Fibroblast of mammary gland (primary cell): ENCODE data around the gene CALML3.

Experiments used
- DNase-seq: peaks from one replicate; pipeline ENCODE4 v3.0.0-alpha.2; 2010; ENCODE audit warnings: low read depth
- H3K4me3 ChIP-seq: 2 replicates; pipeline ENCODE4 v1.5.1; 2011; ENCODE audit warnings: low read depth, mild to moderate bottlenecking, low read length, moderate library complexity; ENCODE audit not compliant: control insufficient read depth
- TF ChIP-seq, protein P1 (sequence below): conservative IDR thresholded peaks from 2 replicates; pipeline ENCODE4 v1.5.1; 2011; ENCODE audit warnings: low read depth, low read length, inconsistent platforms; ENCODE audit not compliant: control insufficient read depth, insufficient read depth

CALML3 gene

DNA sequence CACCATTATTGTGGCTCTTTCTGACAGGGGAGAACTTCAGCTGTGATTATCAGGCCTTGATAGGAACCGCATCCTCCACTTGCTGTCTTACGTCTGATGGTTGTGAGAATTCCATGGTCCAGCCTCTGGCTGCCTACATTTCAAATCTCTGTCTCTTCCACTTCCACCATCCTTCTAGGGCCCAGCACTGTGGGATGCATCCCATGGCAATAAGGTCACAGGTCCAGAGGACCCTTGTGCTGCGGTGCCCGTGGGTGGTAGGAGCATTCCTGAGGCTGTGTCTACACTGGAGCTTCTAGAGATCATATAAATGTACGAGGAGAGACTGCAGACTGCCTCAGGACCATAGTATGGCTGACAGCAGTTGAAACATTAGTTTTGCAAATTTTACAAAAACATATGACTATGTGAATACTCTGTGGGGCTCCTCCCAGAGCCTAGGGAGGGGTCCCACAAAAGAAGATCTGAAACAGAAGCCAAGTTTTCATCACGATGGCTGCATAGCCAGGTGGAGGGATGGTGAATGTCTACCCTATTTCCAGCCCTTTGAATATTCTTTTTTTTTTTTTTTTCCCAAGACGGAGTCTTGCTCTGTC lies 11.8 kb downstream of the CALML3 start:
- TF ChIP-seq, protein P1, sequence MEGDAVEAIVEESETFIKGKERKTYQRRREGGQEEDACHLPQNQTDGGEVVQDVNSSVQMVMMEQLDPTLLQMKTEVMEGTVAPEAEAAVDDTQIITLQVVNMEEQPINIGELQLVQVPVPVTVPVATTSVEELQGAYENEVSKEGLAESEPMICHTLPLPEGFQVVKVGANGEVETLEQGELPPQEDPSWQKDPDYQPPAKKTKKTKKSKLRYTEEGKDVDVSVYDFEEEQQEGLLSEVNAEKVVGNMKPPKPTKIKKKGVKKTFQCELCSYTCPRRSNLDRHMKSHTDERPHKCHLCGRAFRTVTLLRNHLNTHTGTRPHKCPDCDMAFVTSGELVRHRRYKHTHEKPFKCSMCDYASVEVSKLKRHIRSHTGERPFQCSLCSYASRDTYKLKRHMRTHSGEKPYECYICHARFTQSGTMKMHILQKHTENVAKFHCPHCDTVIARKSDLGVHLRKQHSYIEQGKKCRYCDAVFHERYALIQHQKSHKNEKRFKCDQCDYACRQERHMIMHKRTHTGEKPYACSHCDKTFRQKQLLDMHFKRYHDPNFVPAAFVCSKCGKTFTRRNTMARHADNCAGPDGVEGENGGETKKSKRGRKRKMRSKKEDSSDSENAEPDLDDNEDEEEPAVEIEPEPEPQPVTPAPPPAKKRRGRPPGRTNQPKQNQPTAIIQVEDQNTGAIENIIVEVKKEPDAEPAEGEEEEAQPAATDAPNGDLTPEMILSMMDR, result no peak
- no peak for DNase-seq
- no peak overlapping the region for H3K4me3 ChIP-seq

DNA sequence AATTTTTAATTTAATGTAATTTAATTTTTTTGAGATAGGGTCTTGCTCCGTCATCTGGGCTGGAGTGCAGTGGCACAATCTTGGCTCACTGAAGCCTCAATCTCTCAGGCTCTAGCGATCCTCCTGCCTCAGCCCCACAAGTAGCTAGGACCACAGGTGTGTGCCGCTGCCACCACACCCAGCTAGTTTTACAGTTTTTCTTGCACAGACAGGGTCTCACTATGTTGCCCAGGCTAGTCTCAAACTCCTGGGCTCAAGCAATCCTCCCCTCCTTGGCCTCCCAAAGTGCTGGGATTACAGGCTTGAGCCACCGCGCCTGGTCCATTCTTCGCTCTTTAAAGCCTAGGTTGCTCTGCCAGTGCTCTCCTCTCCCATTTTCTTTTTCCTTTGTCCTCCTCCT lies 12.9 kb downstream of the CALML3 start:
- TF ChIP-seq, protein P1, result no peak
- H3K4me3 ChIP-seq, result no peak overlapping the region
- DNase-seq, result no peak

DNA sequence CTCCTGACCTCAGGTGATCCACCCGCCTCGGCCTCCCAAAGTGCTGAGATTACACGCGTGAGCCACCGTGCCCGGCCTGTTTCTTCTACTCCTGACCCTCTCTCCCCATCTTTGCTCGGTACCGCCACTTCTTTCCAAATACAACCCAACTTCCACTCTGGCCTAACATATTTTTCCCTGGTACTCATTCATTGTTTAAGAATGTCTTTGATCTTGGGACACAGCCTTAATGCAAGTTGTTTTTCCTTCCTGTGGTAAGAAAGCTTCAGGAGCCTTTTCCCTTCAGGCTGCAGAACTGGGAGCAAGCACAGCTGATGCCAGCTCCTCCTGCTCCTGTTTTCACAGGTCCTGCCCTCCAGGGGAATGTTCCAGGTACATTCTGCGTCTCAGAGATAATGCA lies 13.7 kb downstream of the CALML3 start:
- TF ChIP-seq, protein P1, result no peak
- no peak for DNase-seq

DNA sequence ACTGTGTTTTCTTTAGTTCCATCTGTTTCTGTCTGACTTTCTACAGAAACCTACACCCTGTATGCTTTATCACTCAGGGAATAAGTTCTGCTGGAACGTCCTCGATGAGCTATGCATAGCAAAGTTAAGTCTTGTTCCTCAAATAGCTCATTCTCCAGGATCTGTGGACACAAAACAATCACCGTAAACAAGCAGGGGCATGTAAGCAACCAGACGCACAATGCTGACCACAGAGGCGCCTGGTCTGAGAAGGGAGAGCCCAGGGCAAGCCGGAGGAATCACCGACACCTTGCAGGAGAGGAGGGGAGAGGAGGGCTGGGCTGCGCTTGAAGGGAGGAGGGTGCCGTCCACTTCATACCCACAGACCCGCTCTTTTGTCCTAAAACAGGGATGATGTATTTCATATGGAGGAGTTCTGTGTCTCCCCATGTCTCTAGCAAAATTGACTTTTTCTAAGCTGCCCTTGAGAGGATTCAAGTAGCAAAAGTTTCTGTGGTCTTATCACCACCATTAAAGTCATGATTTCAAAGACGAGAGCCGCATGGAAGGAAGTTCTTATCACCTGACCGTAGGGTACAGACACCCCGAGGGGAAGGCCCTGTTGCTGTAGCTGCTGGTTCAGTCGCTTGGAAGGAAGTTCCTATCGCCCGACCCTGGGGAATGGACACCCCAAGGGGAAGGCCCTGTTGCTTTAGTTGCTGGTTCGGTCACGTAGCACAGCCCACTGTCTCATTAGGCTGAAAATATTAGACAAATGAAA lies 14.3 kb downstream of the CALML3 start:
- TF ChIP-seq, protein P1, result no peak
- no peak for DNase-seq
- H3K4me3 ChIP-seq, result no peak overlapping the region

More for the DNA sequence above, 13.7 kb downstream of the CALML3 start:
- H3K4me3 ChIP-seq, result no peak overlapping the region

DNA sequence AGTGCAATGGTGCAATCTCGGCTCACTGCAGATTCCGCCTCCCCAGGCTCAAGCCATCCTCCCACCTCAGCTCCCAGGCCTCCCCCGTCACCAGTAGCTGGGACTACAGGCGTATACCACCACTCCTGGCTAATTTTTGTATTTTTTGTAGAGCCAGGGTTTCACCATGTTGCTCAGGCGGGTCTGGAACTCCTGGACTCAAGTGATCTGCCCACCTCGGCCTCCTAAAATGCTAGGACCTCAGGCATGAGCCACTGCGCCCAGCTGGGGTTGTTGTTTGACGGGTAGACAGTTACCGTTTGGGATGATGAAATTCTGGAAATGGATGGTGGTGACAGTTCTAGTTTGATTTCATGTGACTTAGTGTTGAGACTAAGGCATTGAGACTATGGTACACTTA lies 15.3 kb downstream of the CALML3 start:
- DNase-seq, result no peak
- TF ChIP-seq, protein P1, result no peak
- no peak overlapping the region for H3K4me3 ChIP-seq

DNA sequence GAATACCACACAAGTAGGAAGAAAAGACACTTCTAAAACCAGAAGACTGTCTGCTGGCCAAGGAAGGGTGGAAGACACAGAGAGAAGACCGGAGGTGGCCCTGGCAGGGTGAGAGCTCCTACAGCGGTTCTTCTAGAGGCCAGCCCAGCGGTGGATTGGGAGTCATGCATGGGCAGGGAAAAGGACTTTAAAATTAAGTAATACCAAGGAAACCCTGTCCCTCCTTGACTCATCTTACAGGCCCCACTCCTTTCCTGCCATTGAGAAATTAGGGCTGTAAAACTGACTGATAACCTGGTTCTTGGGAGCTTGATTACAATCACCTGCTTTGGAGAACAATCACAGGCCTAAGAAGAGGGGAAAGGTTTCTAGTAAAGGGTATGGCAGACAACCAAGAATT lies 16.1 kb downstream of the CALML3 start:
- TF ChIP-seq, protein P1, result no peak
- H3K4me3 ChIP-seq, result no peak overlapping the region
- no peak for DNase-seq

DNA sequence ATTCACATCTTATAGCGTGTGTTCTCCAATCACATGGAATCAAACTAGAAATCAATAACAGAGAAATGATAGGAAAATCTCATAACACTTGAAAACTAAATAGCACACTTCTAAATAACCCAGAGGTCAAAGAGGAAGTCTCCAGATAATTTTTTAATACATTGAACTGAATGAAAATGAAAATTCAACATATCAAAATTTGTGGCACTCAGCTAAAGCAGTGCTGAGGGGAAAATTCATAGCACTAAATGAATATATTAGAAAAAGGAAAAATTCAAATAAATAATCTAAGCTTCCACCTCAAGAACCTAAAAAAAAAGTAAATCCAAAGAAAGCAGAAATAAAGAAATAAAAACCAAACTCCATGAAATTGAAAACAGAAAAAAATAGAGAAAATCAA lies 17.3 kb downstream of the CALML3 start:
- DNase-seq, result no peak
- no peak overlapping the region for H3K4me3 ChIP-seq
- TF ChIP-seq, protein P1, result no peak
